ENCODE results near the gene CFHR2. TPM values are rescaled to one million over a fixed set of nuclear protein-coding genes. Genes with fewer than 3 reads are reported as not detected.
"Not testable (repeated sequence)": the region's sequence is repeated elsewhere in the genome, so short reads cannot be mapped to it uniquely, and the experiment has no call there.

Gene CFHR2
- not detected in 2 replicates for total RNA-seq

DNA sequence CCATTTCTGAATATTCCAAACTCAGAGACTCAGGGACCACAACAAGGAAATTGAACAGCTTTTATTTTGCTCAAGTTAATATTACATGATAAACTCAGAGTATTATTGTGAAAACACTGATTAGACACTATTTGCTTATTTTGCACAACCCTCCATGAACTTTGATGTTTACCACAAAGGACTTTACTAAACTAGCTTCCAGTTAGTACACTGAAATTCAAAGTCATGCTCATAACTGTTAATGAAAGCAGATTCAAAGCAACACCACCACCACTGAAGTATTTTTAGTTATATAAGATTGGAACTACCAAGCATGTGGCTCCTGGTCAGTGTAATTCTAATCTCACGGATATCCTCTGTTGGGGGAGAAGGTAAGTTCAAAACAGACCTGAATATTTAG lies at the start of gene CFHR2:
TSS of gene CFHR2 (plus strand) at position 171 of the 400 bp plus-strand sequence. CDS start at position 314, 143 bp downstream.
- not testable (repeated sequence) for H3K36me3 ChIP-seq (ENCODE audit: control insufficient read depth, insufficient read depth, low read length); H3K4me3 ChIP-seq (ENCODE audit: low read depth, low read length); DNase-seq (ENCODE audit: low read depth); H3K27me3 ChIP-seq (ENCODE audit: control insufficient read depth, insufficient read depth, low read length)

GRCh38 chr1:196896355-196896754 lies 47.2 kb upstream of the CFHR2 start:
- Histone ChIP-seq H3K27me3 (ENCODE audit: control insufficient read depth, insufficient read depth, low read length) (no peaks in the 10 kb centered on the region), H3K36me3 (ENCODE audit: control insufficient read depth, insufficient read depth, low read length) (no peaks in the 10 kb centered on the region), H3K4me3 (ENCODE audit: low read depth, low read length) (no peak overlapping the region)
- no peak for DNase-seq (ENCODE audit: low read depth)
- TF ChIP-seq CTCF (IDR thresholded peaks at IDR 0.05; ENCODE audit: insufficient read depth, low read length, poor library complexity, severe bottlenecking): no peak

- Histone ChIP-seq H3K27me3 (ENCODE audit: control insufficient read depth, insufficient read depth, low read length) (no peaks in the 10 kb centered on the region), H3K36me3 (ENCODE audit: control insufficient read depth, insufficient read depth, low read length) (no peaks in the 10 kb centered on the region), H3K4me3 (ENCODE audit: low read depth, low read length) (peak overlapping the region; percentile 8)
- DNase-seq (ENCODE audit: low read depth): no peak
- peak; percentile 13 for TF ChIP-seq CTCF (IDR thresholded peaks at IDR 0.05; ENCODE audit: insufficient read depth, low read length, poor library complexity, severe bottlenecking)
Observed at GRCh38 chr1:196897158-196897828, 46.2 kb upstream of the CFHR2 start.

DNA sequence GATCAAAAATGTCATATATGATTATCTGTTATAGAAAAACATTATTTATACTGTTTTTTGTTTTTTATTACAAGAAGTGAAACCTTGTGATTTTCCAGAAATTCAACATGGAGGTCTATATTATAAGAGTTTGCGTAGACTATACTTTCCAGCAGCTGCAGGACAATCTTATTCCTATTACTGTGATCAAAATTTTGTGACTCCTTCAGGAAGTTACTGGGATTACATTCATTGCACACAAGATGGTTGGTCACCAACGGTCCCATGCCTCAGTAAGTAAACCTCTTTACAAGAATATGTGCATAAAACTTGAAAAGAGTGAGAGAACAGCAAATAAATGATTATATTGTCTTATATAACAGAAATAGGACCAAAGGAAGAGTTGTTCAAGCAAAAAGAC lies 41.2 kb upstream of the CFHR2 start:
- no peak overlapping the region for H3K4me3 ChIP-seq (ENCODE audit: low read depth, low read length)
- H3K27me3 ChIP-seq (ENCODE audit: control insufficient read depth, insufficient read depth, low read length): no peaks in the 10 kb centered on the region
- DNase-seq (ENCODE audit: low read depth): no peak
- no peak for TF ChIP-seq CTCF (IDR thresholded peaks at IDR 0.05; ENCODE audit: insufficient read depth, low read length, poor library complexity, severe bottlenecking)
- no peaks in the 10 kb centered on the region for H3K36me3 ChIP-seq (ENCODE audit: control insufficient read depth, insufficient read depth, low read length)

GRCh38 chr1:196910215-196910614 lies 33.3 kb upstream of the CFHR2 start:
- DNase-seq (ENCODE audit: low read depth): no peak
- Histone ChIP-seq H3K36me3 (ENCODE audit: control insufficient read depth, insufficient read depth, low read length) (no peaks in the 10 kb centered on the region), H3K4me3 (ENCODE audit: low read depth, low read length) (no peak overlapping the region), H3K27me3 (ENCODE audit: control insufficient read depth, insufficient read depth, low read length) (no peaks in the 10 kb centered on the region)
- peak; percentile 6 for TF ChIP-seq CTCF (IDR thresholded peaks at IDR 0.05; ENCODE audit: insufficient read depth, low read length, poor library complexity, severe bottlenecking)

DNA sequence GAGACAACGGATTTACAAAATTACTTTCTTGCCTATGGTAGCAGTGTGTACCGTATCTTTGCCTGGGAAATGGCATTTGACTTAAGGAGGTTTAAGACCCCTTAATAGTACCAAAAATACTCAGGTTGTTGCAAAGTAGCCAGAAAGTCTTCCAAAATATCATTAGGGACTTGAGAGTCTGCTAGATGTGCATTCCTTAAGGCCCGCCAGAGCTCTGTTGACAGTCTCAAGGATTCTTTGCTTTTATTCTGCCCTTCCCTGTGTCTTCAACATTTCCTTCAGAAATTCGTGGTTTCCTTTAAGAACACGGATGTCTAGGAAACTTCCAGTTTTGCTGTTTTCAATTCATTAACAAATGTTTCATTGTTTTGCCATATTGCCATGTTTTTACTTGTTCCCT lies 31.3 kb upstream of the CFHR2 start:
- not testable (repeated sequence) for H3K27me3 ChIP-seq (ENCODE audit: control insufficient read depth, insufficient read depth, low read length); H3K36me3 ChIP-seq (ENCODE audit: control insufficient read depth, insufficient read depth, low read length); DNase-seq (ENCODE audit: low read depth); H3K4me3 ChIP-seq (ENCODE audit: low read depth, low read length)

DNA sequence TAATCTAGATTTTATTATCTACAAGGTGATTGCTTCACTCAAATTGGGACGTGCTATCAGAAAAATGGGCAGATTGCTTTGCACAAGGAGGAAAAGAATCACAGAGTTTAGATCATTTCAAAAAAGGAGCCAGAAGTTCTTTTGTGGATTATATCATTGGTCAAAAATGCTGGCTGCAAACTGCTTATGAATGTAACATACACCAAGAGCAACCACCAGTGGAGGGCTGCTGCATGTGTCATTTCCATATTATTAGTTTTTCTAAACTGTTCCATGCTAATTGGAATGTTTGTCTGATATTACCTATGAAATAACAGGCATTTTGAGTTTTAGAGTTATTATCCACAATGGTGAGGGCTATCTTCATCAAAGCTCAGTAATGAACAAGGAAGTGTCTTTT lies 16.7 kb upstream of the CFHR2 start:
- not testable (repeated sequence) for H3K36me3 ChIP-seq (ENCODE audit: control insufficient read depth, insufficient read depth, low read length); H3K4me3 ChIP-seq (ENCODE audit: low read depth, low read length); H3K27me3 ChIP-seq (ENCODE audit: control insufficient read depth, insufficient read depth, low read length); DNase-seq (ENCODE audit: low read depth)

- DNase-seq (ENCODE audit: low read depth); H3K36me3 ChIP-seq (ENCODE audit: control insufficient read depth, insufficient read depth, low read length); H3K27me3 ChIP-seq (ENCODE audit: control insufficient read depth, insufficient read depth, low read length); H3K4me3 ChIP-seq (ENCODE audit: low read depth, low read length): not testable (repeated sequence)
Observed at GRCh38 chr1:196932853-196933252, 10.7 kb upstream of the CFHR2 start.
